SU-DHL-6 (cell line): ENCODE measurements around the gene DAAM2.

Experiments used
- H2AFZ ChIP-seq: fragments of 200-600 bp; sonication (generic); 2 replicates; pipeline ENCODE4 v1.6.1; 2014; ENCODE audit warnings: low read depth, mild to moderate bottlenecking, moderate library complexity, mixed read lengths, antibody characterized with exemption, low read length; ENCODE audit not compliant: severe bottlenecking
- H3F3A ChIP-seq: fragments of 200-600 bp; shearing (Covaris generic); 2 replicates; pipeline ENCODE4 v1.6.0; 2016; ENCODE audit warnings: antibody characterized with exemption, mild to moderate bottlenecking; ENCODE audit not compliant: insufficient read depth
- H3K27ac ChIP-seq: fragments of 200-600 bp; sonication (generic); 2 replicates; pipeline ENCODE4 v1.5.1; 2016; ENCODE audit warnings: low read depth, mild to moderate bottlenecking, low read length, moderate library complexity, mixed read lengths
- H3K27me3 ChIP-seq: fragments of 200-600 bp; sonication (generic), shearing (Covaris generic); 2 replicates; pipeline ENCODE4 v1.6.0; 2014; ENCODE audit warnings: mild to moderate bottlenecking, low read length
- H3K36me3 ChIP-seq: fragments of 200-600 bp; sonication (generic); 2 replicates; pipeline ENCODE4 v1.6.1; 2014; ENCODE audit warnings: mild to moderate bottlenecking, low read length, mixed read lengths
- H3K4me2 ChIP-seq: fragments of 300-600, 200-600 bp; shearing (Covaris generic), sonication (generic); 2 replicates; pipeline ENCODE4 v1.6.0; 2014; ENCODE audit warnings: low read length, low read depth, mild to moderate bottlenecking; ENCODE audit not compliant: poor library complexity, severe bottlenecking
- H3K4me3 ChIP-seq: fragments of 200-600 bp; sonication (generic); 2 replicates; pipeline ENCODE4 v1.5.1; 2014; ENCODE audit warnings: antibody characterized with exemption, low read length, mild to moderate bottlenecking, mixed read lengths; ENCODE audit not compliant: insufficient read depth, poor library complexity, severe bottlenecking
- H3K79me2 ChIP-seq: fragments of 200-600 bp; sonication (generic); 2 replicates; pipeline ENCODE4 v1.6.1; 2014; ENCODE audit warnings: mild to moderate bottlenecking, low read length, moderate library complexity; ENCODE audit not compliant: insufficient read depth
- H3K9ac ChIP-seq: fragments of 200-600 bp; sonication (generic); 2 replicates; pipeline ENCODE4 v1.7.0; 2014; ENCODE audit warnings: mild to moderate bottlenecking, low read length
- H3K9me2 ChIP-seq: fragments of 200-600 bp; sonication (generic); replicated peaks from 2 replicates; pipeline ENCODE4 v1.6.1; 2014; ENCODE audit warnings: low read length; ENCODE audit not compliant: insufficient read depth
- H3K9me3 ChIP-seq: fragments of 200-600 bp; sonication (generic); 2 replicates; pipeline ENCODE4 v1.6.1; 2014; ENCODE audit warnings: low read length, mixed read lengths; ENCODE audit not compliant: insufficient read depth
- H4K20me1 ChIP-seq: fragments of 200-600 bp; sonication (generic); 2 replicates; pipeline ENCODE4 v1.6.1; 2014; ENCODE audit warnings: low read depth, mild to moderate bottlenecking, antibody characterized with exemption, low read length, moderate library complexity, mixed read lengths
- CTCF ChIP-seq: fragments of 200-600 bp; sonication (generic); IDR thresholded peaks from one replicate; pipeline ENCODE4 v1.5.1; 2017; ENCODE audit warnings: antibody characterized with exemption, mild to moderate bottlenecking, low read length, moderate library complexity; ENCODE audit not compliant: insufficient read depth, poor library complexity, severe bottlenecking
- EZH2phosphoT487 ChIP-seq: fragments of 200-600 bp; sonication (generic), shearing (Covaris generic); conservative IDR thresholded peaks from 2 replicates; pipeline ENCODE4 v1.6.1; 2018; ENCODE audit warnings: mild to moderate bottlenecking, antibody characterized with exemption, low read length, moderate library complexity, mixed read lengths

DAAM2 gene

GRCh38 chr6:39821046-39821740, 29.0 kb downstream of the DAAM2 start:
- H2AFZ ChIP-seq, result no peak overlapping the region
- no peaks in the 10 kb centered on the region for H3K9me3 ChIP-seq
- H3K9me2 ChIP-seq, result no peaks in the 10 kb centered on the region
- no peak for TF ChIP-seq CTCF
- no peak for TF ChIP-seq EZH2phosphoT487
- no peaks in the 10 kb centered on the region for H3K27me3 ChIP-seq
- no peaks in the 10 kb centered on the region for H3K36me3 ChIP-seq
- no peaks in the 10 kb centered on the region for H3F3A ChIP-seq
- H4K20me1 ChIP-seq, result no peaks in the 10 kb centered on the region
- H3K4me3 ChIP-seq, result no peak overlapping the region
- H3K4me2 ChIP-seq, result no peak overlapping the region
- no peak overlapping the region for H3K9ac ChIP-seq
- no peaks in the 10 kb centered on the region for H3K79me2 ChIP-seq
- H3K27ac ChIP-seq, result no peak overlapping the region

GRCh38 chr6:39821742-39822532, 29.8 kb downstream of the DAAM2 start:
- no peak for TF ChIP-seq CTCF
- no peak for TF ChIP-seq EZH2phosphoT487
- Histone ChIP-seq H3K9ac (no peak overlapping the region), H3K79me2 (no peaks in the 10 kb centered on the region), H3K27ac (no peak overlapping the region), H3K36me3 (no peaks in the 10 kb centered on the region), H4K20me1 (no peaks in the 10 kb centered on the region), H3K9me2 (no peaks in the 10 kb centered on the region), H2AFZ (no peak overlapping the region), H3K4me3 (no peak overlapping the region), H3K9me3 (no peaks in the 10 kb centered on the region), H3F3A (no peaks in the 10 kb centered on the region), H3K4me2 (no peak overlapping the region), H3K27me3 (no peaks in the 10 kb centered on the region)

- Histone ChIP-seq H3K9me3 (no peaks in the 10 kb centered on the region), H3K9me2 (no peaks in the 10 kb centered on the region), H3K4me2 (no peak overlapping the region), H3K9ac (no peak overlapping the region), H3F3A (no peaks in the 10 kb centered on the region), H3K36me3 (no peaks in the 10 kb centered on the region), H3K4me3 (no peak overlapping the region), H4K20me1 (no peaks in the 10 kb centered on the region), H3K27me3 (no peaks in the 10 kb centered on the region), H2AFZ (no peak overlapping the region), H3K27ac (no peak overlapping the region), H3K79me2 (no peaks in the 10 kb centered on the region)
- TF ChIP-seq CTCF (no peak), EZH2phosphoT487 (no peak)
These were observed 31.0 kb downstream of the DAAM2 start for GRCh38 chr6:39822846-39823815.
